GM23248 (cell line): ENCODE results near the gene CDCA5. TPM values are rescaled to one million over a fixed set of nuclear protein-coding genes. Genes with fewer than 3 reads are reported as not detected.

Source experiments
- DNase-seq: peaks from one replicate; pipeline ENCODE4 v3.0.0-alpha.2; 2015
- H2AFZ ChIP-seq: fragments of 200-600 bp; sonication (generic); 2 replicates; pipeline ENCODE4 v1.6.1; 2016; ENCODE audit warnings: antibody characterized with exemption
- H3F3A ChIP-seq: fragments of 200-600 bp; sonication (generic); 2 replicates; pipeline ENCODE4 v1.6.1; 2016; ENCODE audit warnings: mild to moderate bottlenecking, antibody characterized with exemption, mixed run types; ENCODE audit not compliant: insufficient read depth
- H3K27ac ChIP-seq: fragments of 200-600 bp; sonication (generic); 2 replicates; pipeline ENCODE4 v1.5.1; 2016; ENCODE audit warnings: mild to moderate bottlenecking
- H3K27me3 ChIP-seq: fragments of 200-600 bp; sonication (generic); replicated peaks from 2 replicates; pipeline ENCODE4 v1.6.1; 2016; ENCODE audit warnings: mild to moderate bottlenecking; ENCODE audit not compliant: insufficient read depth
- H3K36me3 ChIP-seq: fragments of 200-600 bp; sonication (generic); 2 replicates; pipeline ENCODE4 v1.6.1; 2016; ENCODE audit warnings: low read depth, mild to moderate bottlenecking
- H3K4me1 ChIP-seq: fragments of 200-600 bp; sonication (generic); 2 replicates; pipeline ENCODE4 v1.6.1; 2016; ENCODE audit warnings: mild to moderate bottlenecking; ENCODE audit not compliant: insufficient read depth
- H3K4me2 ChIP-seq: fragments of 200-600 bp; sonication (generic); one replicate; pipeline ENCODE4 v1.6.1; 2016; ENCODE audit warnings: mild to moderate bottlenecking; ENCODE audit not compliant: unreplicated experiment
- H3K4me3 ChIP-seq: fragments of 200-600 bp; sonication (generic); 2 replicates; pipeline ENCODE4 v1.5.1; 2016; ENCODE audit warnings: mild to moderate bottlenecking
- H3K79me2 ChIP-seq: fragments of 200-600 bp; sonication (generic); 2 replicates; pipeline ENCODE4 v1.6.1; 2016; ENCODE audit warnings: mild to moderate bottlenecking; ENCODE audit not compliant: insufficient read depth
- H3K9ac ChIP-seq: fragments of 200-600 bp; sonication (generic); 2 replicates; pipeline ENCODE4 v1.6.1; 2016; ENCODE audit warnings: mild to moderate bottlenecking
- H3K9me2 ChIP-seq: fragments of 200-600 bp; sonication (generic); 2 replicates; pipeline ENCODE4 v1.6.1; 2016; ENCODE audit warnings: mixed run types, mild to moderate bottlenecking, moderate library complexity; ENCODE audit not compliant: insufficient read depth
- H3K9me3 ChIP-seq: fragments of 200-600 bp; sonication (generic); one replicate; pipeline ENCODE4 v1.6.1; 2017; ENCODE audit warnings: low read depth
- H4K20me1 ChIP-seq: fragments of 200-600 bp; sonication (generic); 2 replicates; pipeline ENCODE4 v1.6.0; 2016; ENCODE audit not compliant: insufficient read depth
- EZH2 ChIP-seq: fragments of 200-600 bp; sonication (generic); IDR thresholded peaks from 2 replicates; pipeline ENCODE4 v1.6.1; 2018; ENCODE audit warnings: antibody characterized with exemption, mild to moderate bottlenecking; ENCODE audit not compliant: insufficient read depth, poor library complexity, severe bottlenecking
- EZH2phosphoT487 ChIP-seq: fragments of 200-600 bp; sonication (generic); IDR thresholded peaks from 2 replicates; pipeline ENCODE4 v1.6.1; 2018; ENCODE audit warnings: antibody characterized with exemption, moderate library complexity, mild to moderate bottlenecking, low read depth; ENCODE audit not compliant: insufficient read depth
- WGBS, 2 experiments: methylation state at CpG; one replicate each; pipeline ENCODE4 v1.1.6; 2015 to 2017; ENCODE audit warnings: low lambda C conversion rate in 2 of 2, low coverage in 1 of 2; ENCODE audit errors: missing lambda C conversion rate in 2 of 2; 5-methylcytosine and 5-hydroxymethylcytosine counted together
- in situ Hi-C: fragments of 300-500 bp; cut with MboI; formaldehyde crosslinking; loops from 2 replicates; pipeline ENCODE4 v1.15.0; 2020
- polyA plus RNA-seq: library from polyadenylated mRNA; unstranded; fragments of >200 nt; fragmentation: Nextera tagmentation; extraction: Ambion mirVana; gene quantifications from 2 replicates; pipeline ENCODE4 v1.2.1, GENCODE V29; 2016
- total RNA-seq: library from RNA; depleted of rRNA; stranded (reverse); fragments of >200 nt; shearing (Covaris generic); gene quantifications from 2 replicates; pipeline ENCODE4 v1.2.3, GENCODE V29; 2014

Gene CDCA5
- total and polyA plus RNA-seq, 2 experiments from 2014 or later: 11.9 to 16.8 TPM

DNA sequence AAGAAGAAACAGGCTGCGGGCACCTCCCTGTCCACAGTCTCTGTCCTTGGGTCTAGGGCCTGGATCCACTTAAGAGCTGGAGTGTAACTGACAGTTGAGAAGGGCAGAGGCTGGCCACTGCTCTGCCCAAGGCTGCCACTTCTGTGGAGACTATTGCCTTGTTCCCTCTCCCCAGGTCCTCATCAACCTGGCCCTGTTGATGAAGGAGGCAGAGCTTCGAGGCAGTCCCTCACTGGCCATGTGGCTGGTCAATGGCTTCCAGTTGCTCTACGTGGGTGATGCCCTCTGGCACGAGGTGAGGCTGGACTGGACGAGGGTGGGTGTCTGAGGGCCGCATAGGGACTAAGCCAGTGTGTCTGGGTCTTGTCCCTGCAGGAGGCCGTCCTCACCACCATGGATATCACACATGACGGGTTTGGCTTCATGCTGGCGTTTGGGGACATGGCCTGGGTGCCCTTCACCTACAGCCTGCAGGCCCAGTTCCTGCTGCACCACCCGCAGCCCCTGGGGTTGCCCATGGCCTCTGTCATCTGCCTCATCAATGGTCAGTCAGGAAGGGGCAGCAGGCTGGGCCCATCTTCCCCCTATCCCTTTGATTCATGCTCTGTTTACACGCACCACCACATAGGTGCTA lies 30.8 kb upstream of the CDCA5 start:
- H3K79me2 ChIP-seq: peaks cover 26% of the 10 kb centered on the region
- peaks cover 25% of the 10 kb centered on the region for H3F3A ChIP-seq
- TF ChIP-seq EZH2phosphoT487: no peak
- no peak for TF ChIP-seq EZH2
- in situ Hi-C loops: no loop called here
- no peaks in the 10 kb centered on the region for H3K9me2 ChIP-seq
- H3K27ac ChIP-seq: no peak overlapping the region
- WGBS, 2 experiments: 82 to 86% methylated on average over 11 of the region's 11 CpGs
- no peaks in the 10 kb centered on the region for H3K9me3 ChIP-seq
- no peak overlapping the region for H3K4me2 ChIP-seq
- no peaks in the 10 kb centered on the region for H3K27me3 ChIP-seq
- H3K4me1 ChIP-seq: peaks cover 17% of the 10 kb centered on the region; the same call in 1 of the 2 replicates
- no peaks in the 10 kb centered on the region for H4K20me1 ChIP-seq
- no peak overlapping the region for H3K9ac ChIP-seq
- no peak overlapping the region for H2AFZ ChIP-seq
- no peak for DNase-seq
- no peak overlapping the region for H3K4me3 ChIP-seq
- H3K36me3 ChIP-seq: peaks cover 10% of the 10 kb centered on the region

DNA sequence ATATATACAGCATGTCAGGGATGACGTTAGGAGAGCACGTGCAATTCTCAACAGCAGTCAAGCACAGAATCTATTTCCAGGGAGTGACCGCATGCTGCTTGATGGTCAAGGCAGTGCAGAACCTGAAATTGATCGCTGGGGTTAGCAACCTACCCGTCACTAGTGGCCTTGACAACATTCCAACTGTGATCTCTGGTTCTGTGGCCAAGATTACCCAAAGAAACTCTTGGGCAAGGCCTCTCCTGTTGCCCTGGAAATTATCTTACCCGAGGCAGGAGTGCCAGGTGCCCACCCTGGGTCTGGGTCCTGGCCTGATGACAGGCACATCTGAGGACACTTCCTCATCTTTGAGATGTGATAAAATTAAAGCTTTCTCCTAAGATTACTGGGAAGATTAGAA lies 30.0 kb upstream of the CDCA5 start:
- H3K36me3 ChIP-seq: 0 out of 2 replicates have a peak, but pooled peaks cover 7% of the 10 kb centered on the region
- H3K27me3 ChIP-seq: no peaks in the 10 kb centered on the region
- no peaks in the 10 kb centered on the region for H4K20me1 ChIP-seq
- no peak overlapping the region for H3K27ac ChIP-seq
- peaks cover 18% of the 10 kb centered on the region for H3K79me2 ChIP-seq
- WGBS, 2 experiments: 53 to 64% methylated on average over 6 of the region's 6 CpGs
- H3F3A ChIP-seq: peaks cover 17% of the 10 kb centered on the region
- DNase-seq: no peak
- H3K4me1 ChIP-seq: peaks cover 17% of the 10 kb centered on the region; the same call in 1 of the 2 replicates
- no peak overlapping the region for H3K9ac ChIP-seq
- TF ChIP-seq EZH2 (no peak), EZH2phosphoT487 (no peak)
- no peaks in the 10 kb centered on the region for H3K9me2 ChIP-seq
- no peak overlapping the region for H2AFZ ChIP-seq
- H3K4me2 ChIP-seq: no peak overlapping the region
- in situ Hi-C loops: no loop called here
- no peaks in the 10 kb centered on the region for H3K9me3 ChIP-seq
- no peak overlapping the region for H3K4me3 ChIP-seq

DNA sequence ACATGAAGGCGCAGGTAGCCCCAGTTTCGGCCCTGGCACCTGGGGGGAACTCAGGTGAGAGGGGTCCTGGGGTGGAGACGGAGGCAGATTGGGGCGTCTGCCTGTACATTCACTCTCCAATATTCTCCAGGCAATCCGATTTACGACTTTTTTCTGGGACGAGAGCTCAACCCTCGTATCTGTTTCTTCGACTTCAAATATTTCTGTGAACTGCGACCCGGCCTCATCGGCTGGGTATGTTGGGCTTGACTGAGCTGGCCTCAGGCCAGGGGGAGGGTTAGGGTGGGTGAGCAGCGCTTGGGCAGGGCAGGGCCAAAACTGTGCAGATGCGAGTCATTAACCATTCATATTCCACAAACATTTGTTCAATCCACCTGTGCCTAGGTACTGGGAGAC lies 29.5 kb upstream of the CDCA5 start:
- Histone ChIP-seq H3K4me3 (0 out of 2 replicates have a peak overlapping the region, but pooled peaks have one; percentile 71), H3F3A (peaks cover 12% of the 10 kb centered on the region), H3K4me2 (peak overlapping the region; percentile 41), H3K36me3 (0 out of 2 replicates have a peak, but pooled peaks cover 2% of the 10 kb centered on the region), H3K79me2 (peaks cover 14% of the 10 kb centered on the region), H3K9ac (no peak overlapping the region), H3K27ac (no peak overlapping the region), H2AFZ (peak overlapping the region; percentile 26; the same call in 1 of the 2 replicates), H3K9me3 (no peaks in the 10 kb centered on the region), H3K27me3 (no peaks in the 10 kb centered on the region), H4K20me1 (no peaks in the 10 kb centered on the region), H3K4me1 (peaks cover 17% of the 10 kb centered on the region; the same call in 1 of the 2 replicates), H3K9me2 (no peaks in the 10 kb centered on the region)
- peak; percentile 26 for DNase-seq
- TF ChIP-seq EZH2: no peak
- no peak for TF ChIP-seq EZH2phosphoT487
- 10 to 19% methylated on average over 14 of the region's 14 CpGs for WGBS, 2 experiments
- in situ Hi-C loops: no loop called here

DNA sequence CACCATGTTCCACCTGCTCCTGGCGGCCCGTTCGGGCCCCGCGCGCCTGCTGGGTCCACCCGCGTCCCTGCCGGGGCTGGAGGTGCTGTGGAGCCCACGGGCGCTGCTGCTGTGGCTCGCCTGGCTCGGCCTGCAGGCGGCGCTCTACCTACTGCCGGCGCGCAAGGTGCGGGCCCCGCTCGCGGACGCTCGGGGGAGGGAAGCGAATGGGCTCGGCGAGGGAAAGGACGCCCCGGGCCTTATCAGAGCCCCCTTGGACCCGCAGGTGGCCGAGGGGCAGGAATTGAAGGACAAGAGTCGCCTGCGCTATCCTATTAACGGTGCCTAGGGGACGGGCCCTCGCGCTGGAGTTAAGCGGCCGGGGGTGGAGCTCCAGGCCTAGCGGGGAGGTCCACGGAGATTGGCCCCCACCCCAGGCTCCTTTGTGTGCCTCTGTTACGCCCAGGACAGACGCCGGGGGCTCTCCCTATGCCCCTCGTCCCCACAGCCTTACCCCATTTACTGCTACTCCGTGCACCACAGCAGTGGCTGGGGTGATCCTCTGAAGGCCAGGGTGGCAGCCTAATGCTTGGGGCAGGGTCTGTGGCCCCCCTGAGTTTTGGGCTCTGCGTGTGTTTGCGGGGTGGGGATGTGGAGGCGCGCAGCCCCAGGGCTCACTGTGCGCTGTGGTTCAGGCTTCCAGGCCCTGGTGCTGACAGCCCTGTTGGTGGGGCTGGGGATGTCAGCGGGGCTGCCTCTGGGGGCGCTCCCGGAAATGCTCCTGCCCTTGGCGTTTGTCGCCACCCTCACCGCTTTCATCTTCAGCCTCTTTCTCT lies 28.9 kb upstream of the CDCA5 start:
- in situ Hi-C loops: no loop called here
- H3K9me2 ChIP-seq: no peaks in the 10 kb centered on the region
- no peaks in the 10 kb centered on the region for H4K20me1 ChIP-seq
- DNase-seq: peak; percentile 73
- no peaks in the 10 kb centered on the region for H3K9me3 ChIP-seq
- H3K4me3 ChIP-seq: peak overlapping the region; percentile 71
- no peak for TF ChIP-seq EZH2phosphoT487
- TF ChIP-seq EZH2: no peak
- H3K9ac ChIP-seq: peak overlapping the region; percentile 24; the same call in 1 of the 2 replicates
- no peak overlapping the region for H3K27ac ChIP-seq
- no peaks in the 10 kb centered on the region for H3K36me3 ChIP-seq
- H3F3A ChIP-seq: 0 out of 2 replicates have a peak, but pooled peaks cover 6% of the 10 kb centered on the region
- no peaks in the 10 kb centered on the region for H3K27me3 ChIP-seq
- 2 to 4% methylated on average over 40 to 48 of the region's 57 CpGs for whole genome bisulfite sequencing, 2 experiments
- peaks cover 14% of the 10 kb centered on the region for H3K79me2 ChIP-seq
- peak overlapping the region; percentile 26; the same call in 1 of the 2 replicates for H2AFZ ChIP-seq
- H3K4me1 ChIP-seq: peaks cover 17% of the 10 kb centered on the region; the same call in 1 of the 2 replicates
- peak overlapping the region; percentile 97 for H3K4me2 ChIP-seq
